Measurements from ENCODE around the gene PDLIM3.

The PDLIM3 gene

DNA sequence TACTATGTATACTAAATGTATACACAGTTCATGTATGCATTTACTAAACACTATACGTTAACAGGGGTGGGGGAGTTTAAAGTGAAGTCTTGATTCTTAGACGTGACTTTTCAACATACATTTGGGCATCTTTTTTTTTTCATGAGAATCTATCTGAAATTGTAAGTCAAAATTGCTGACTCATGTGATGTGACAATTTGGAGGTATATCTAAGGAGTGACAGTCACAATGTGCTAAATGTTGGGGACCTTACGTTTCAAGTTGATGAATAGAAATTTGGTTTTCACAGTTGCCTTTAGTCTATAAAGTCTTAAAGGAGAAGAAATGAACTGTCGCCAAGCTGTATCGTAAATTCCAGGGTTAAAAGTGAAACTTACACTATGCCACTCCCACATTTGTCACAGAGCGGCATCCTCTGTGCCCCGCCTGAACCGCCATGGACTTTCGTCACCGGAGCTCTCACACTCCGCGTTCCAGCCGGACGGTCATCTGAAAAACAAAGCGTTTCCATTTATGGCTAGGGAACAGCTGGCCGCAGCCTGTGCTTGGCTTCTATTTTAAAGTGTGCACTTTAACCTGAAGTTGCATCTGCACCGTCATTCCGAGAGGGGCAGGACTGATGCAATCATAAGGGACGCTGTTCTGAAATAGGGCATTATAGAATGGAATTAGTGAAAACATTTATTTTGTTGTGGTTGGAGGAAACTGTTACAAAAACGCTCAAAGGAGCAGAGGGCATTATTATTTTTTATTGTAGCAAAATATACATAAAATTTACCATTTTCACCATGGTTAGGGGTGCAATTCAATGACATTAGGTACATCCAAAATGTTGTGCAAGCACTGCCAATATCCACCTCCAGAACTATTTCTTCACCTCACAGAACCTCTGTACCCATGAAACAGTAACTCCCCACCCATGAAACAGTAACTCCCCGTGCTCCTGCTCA lies 30.9 kb downstream of the PDLIM3 start:
- no peak for TF ChIP-seq TAF1 (IDR thresholded peaks at IDR 0.05; ENCODE audit: borderline replicate concordance, insufficient read depth, low read length)
- no peak for TF ChIP-seq SIN3A (IDR thresholded peaks at IDR 0.05; ENCODE audit: borderline replicate concordance, insufficient read depth, low read length)
- no peak for TF ChIP-seq POLR2AphosphoS5 (IDR thresholded peaks at IDR 0.05; ENCODE audit: low read depth, low read length)
- no peak for TF ChIP-seq FOXP2 (optimal IDR thresholded peaks at IDR 0.05; ENCODE audit: borderline replicate concordance, extremely low read depth, extremely low read length, insufficient read depth)
- TF ChIP-seq, protein P1, sequence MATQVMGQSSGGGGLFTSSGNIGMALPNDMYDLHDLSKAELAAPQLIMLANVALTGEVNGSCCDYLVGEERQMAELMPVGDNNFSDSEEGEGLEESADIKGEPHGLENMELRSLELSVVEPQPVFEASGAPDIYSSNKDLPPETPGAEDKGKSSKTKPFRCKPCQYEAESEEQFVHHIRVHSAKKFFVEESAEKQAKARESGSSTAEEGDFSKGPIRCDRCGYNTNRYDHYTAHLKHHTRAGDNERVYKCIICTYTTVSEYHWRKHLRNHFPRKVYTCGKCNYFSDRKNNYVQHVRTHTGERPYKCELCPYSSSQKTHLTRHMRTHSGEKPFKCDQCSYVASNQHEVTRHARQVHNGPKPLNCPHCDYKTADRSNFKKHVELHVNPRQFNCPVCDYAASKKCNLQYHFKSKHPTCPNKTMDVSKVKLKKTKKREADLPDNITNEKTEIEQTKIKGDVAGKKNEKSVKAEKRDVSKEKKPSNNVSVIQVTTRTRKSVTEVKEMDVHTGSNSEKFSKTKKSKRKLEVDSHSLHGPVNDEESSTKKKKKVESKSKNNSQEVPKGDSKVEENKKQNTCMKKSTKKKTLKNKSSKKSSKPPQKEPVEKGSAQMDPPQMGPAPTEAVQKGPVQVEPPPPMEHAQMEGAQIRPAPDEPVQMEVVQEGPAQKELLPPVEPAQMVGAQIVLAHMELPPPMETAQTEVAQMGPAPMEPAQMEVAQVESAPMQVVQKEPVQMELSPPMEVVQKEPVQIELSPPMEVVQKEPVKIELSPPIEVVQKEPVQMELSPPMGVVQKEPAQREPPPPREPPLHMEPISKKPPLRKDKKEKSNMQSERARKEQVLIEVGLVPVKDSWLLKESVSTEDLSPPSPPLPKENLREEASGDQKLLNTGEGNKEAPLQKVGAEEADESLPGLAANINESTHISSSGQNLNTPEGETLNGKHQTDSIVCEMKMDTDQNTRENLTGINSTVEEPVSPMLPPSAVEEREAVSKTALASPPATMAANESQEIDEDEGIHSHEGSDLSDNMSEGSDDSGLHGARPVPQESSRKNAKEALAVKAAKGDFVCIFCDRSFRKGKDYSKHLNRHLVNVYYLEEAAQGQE (IDR thresholded peaks at IDR 0.05; ENCODE audit: insufficient read depth in 1 of 2, low read depth in 2 of 2, low read length in 2 of 2), result no peak

DNA sequence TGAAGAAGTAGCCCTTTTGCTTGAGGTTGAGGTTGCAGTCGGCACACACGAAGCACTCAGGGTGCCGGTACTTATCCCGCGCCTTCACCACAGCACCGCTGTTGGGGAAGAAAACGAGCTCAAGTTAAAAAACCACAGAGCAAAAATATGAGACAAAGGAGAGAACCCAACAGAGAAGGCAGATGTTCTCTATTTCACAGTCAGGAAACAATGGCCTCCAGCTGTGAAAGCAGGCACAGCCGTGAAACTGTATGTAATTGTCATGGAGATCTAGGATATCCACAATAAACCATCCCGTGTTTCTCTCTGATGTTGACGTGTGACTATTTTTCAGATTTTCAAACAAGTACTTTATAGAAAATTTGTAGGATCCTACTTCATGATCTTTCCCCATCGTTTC lies 32.9 kb downstream of the PDLIM3 start:
- no peak for TF ChIP-seq SIN3A (IDR thresholded peaks at IDR 0.05; ENCODE audit: borderline replicate concordance, insufficient read depth, low read length)
- no peak for TF ChIP-seq POLR2AphosphoS5 (IDR thresholded peaks at IDR 0.05; ENCODE audit: low read depth, low read length)
- TF ChIP-seq, protein P1 (IDR thresholded peaks at IDR 0.05; ENCODE audit: insufficient read depth in 1 of 2, low read depth in 2 of 2, low read length in 2 of 2), result no peak
- TF ChIP-seq FOXP2 (optimal IDR thresholded peaks at IDR 0.05; ENCODE audit: borderline replicate concordance, extremely low read depth, extremely low read length, insufficient read depth), result no peak
- no peak for TF ChIP-seq TAF1 (IDR thresholded peaks at IDR 0.05; ENCODE audit: borderline replicate concordance, insufficient read depth, low read length)

GRCh38 chr4:185500576-185500975 lies 34.7 kb downstream of the PDLIM3 start:
- TF ChIP-seq FOXP2 (optimal IDR thresholded peaks at IDR 0.05; ENCODE audit: borderline replicate concordance, extremely low read depth, extremely low read length, insufficient read depth) (no peak), POLR2AphosphoS5 (IDR thresholded peaks at IDR 0.05; ENCODE audit: low read depth, low read length) (no peak), TAF1 (IDR thresholded peaks at IDR 0.05; ENCODE audit: borderline replicate concordance, insufficient read depth, low read length) (no peak), SIN3A (IDR thresholded peaks at IDR 0.05; ENCODE audit: borderline replicate concordance, insufficient read depth, low read length) (no peak)
- TF ChIP-seq, protein P1 (IDR thresholded peaks at IDR 0.05; ENCODE audit: insufficient read depth in 1 of 2, low read depth in 2 of 2, low read length in 2 of 2), result no peak

GRCh38 chr4:185500035-185500434 lies 35.3 kb downstream of the PDLIM3 start:
- TF ChIP-seq FOXP2 (optimal IDR thresholded peaks at IDR 0.05; ENCODE audit: borderline replicate concordance, extremely low read depth, extremely low read length, insufficient read depth), result no peak
- TF ChIP-seq SIN3A (IDR thresholded peaks at IDR 0.05; ENCODE audit: borderline replicate concordance, insufficient read depth, low read length), result no peak
- TF ChIP-seq TAF1 (IDR thresholded peaks at IDR 0.05; ENCODE audit: borderline replicate concordance, insufficient read depth, low read length), result no peak
- no peak for TF ChIP-seq POLR2AphosphoS5 (IDR thresholded peaks at IDR 0.05; ENCODE audit: low read depth, low read length)
- TF ChIP-seq, protein P1 (IDR thresholded peaks at IDR 0.05; ENCODE audit: insufficient read depth in 1 of 2, low read depth in 2 of 2, low read length in 2 of 2), result no peak
